ENCODE results near the gene ETF1. TPM values are rescaled to one million over a fixed set of nuclear protein-coding genes. Genes with fewer than 3 reads are reported as not detected.

The ETF1 gene
- total RNA-seq, 1 donor from 2014 or later, result 153 TPM

DNA sequence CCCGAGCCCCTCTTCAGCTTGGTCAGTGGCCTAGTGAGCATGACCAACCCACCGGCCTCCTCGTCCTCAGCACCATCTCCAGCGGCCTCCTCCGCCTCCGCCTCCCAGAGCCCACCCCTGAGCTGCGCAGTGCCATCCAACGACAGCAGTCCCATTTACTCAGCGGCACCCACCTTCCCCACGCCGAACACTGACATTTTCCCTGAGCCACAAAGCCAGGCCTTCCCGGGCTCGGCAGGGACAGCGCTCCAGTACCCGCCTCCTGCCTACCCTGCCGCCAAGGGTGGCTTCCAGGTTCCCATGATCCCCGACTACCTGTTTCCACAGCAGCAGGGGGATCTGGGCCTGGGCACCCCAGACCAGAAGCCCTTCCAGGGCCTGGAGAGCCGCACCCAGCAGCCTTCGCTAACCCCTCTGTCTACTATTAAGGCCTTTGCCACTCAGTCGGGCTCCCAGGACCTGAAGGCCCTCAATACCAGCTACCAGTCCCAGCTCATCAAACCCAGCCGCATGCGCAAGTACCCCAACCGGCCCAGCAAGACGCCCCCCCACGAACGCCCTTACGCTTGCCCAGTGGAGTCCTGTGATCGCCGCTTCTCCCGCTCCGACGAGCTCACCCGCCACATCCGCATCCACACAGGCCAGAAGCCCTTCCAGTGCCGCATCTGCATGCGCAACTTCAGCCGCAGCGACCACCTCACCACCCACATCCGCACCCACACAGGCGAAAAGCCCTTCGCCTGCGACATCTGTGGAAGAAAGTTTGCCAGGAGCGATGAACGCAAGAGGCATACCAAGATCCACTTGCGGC lies 75.9 kb downstream of the ETF1 start:
- TF ChIP-seq EZH2 (IDR thresholded peaks at IDR 0.05; ENCODE audit: insufficient read depth, low read length) (no peak), CTCF (IDR thresholded peaks at IDR 0.05; ENCODE audit: insufficient read depth, low read depth, low read length) (no peak)
- Histone ChIP-seq H2AFZ (ENCODE audit: low read depth, low read length) (no peak overlapping the region), H3K4me1 (ENCODE audit: insufficient read depth, low read length) (peaks cover 27% of the 10 kb centered on the region), H3K4me2 (ENCODE audit: low read length) (peak overlapping the region; percentile 97), H3K27ac (ENCODE audit: low read depth, low read length) (no peak overlapping the region), H3K27me3 (ENCODE audit: insufficient read depth, low read length) (no peaks in the 10 kb centered on the region), H3K9me3 (ENCODE audit: insufficient read depth, low read depth, low read length) (no peaks in the 10 kb centered on the region), H3K9ac (ENCODE audit: low read length) (peak overlapping the region; percentile 93), H3K4me3 (ENCODE audit: insufficient read depth, low read depth, low read length) (peak overlapping the region; percentile 94), H3K36me3 (ENCODE audit: insufficient read depth, low read length) (peaks cover 23% of the 10 kb centered on the region), H3K79me2 (ENCODE audit: insufficient read depth, low read length) (peaks cover 31% of the 10 kb centered on the region), H4K20me1 (ENCODE audit: insufficient read depth, low read length) (peaks cover 56% of the 10 kb centered on the region)
- Mint-ChIP-seq H3K4me3 (ENCODE audit: unreplicated experiment) (peak overlapping the region; percentile 85), H3K27ac (ENCODE audit: unreplicated experiment) (peak overlapping the region; percentile 86), H3K9me3 (ENCODE audit: unreplicated experiment) (peaks cover 3% of the 10 kb centered on the region), H3K36me3 (ENCODE audit: low read depth, unreplicated experiment) (peaks cover 26% of the 10 kb centered on the region), H3K4me1 (ENCODE audit: low read depth, unreplicated experiment) (peaks cover 5% of the 10 kb centered on the region), H3K27me3 (ENCODE audit: low read depth, unreplicated experiment) (peaks cover 11% of the 10 kb centered on the region)
- no peak for FAIRE-seq
- peak; percentile 28 for DNase-seq (ENCODE audit: low read depth)

DNA sequence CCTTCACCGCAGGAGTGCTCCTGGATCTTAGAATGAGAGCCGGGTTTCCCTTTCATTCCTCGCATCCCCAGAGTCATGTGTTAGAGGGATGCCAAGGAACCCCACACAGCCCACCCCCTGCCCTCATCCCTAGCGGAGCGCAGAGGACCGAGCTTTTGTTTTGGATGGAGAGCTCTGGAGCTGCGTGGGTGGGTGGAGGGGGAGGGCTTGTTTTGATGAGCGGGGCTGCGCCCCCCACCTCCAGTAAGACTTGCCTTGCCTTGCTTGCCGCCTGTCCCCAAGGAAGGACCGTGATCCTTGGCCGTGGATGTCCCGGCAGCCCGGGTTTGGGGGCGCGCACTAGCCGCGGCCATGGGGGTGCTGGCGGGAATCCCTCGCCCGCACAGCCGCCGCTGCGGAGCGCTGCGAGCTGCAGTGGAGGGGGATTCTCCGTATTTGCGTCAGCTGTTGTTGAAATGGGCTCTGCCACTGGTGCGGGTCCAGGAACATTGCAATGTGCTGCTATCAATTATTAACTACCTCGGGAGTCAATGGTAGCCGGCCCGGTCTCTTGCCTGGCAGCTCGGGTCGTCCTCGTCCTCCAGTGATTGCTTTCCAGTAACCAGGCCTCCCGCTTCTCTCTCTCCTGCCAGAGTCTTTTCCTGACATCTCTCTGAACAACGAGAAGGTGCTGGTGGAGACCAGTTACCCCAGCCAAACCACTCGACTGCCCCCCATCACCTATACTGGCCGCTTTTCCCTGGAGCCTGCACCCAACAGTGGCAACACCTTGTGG lies 76.7 kb downstream of the ETF1 start:
- peaks cover 9% of the 10 kb centered on the region for H3K4me1 Mint-ChIP-seq (ENCODE audit: low read depth, unreplicated experiment)
- Histone ChIP-seq H2AFZ (ENCODE audit: low read depth, low read length) (no peak overlapping the region), H3K27me3 (ENCODE audit: insufficient read depth, low read length) (no peaks in the 10 kb centered on the region), H3K79me2 (ENCODE audit: insufficient read depth, low read length) (peaks cover 31% of the 10 kb centered on the region), H3K9me3 (ENCODE audit: insufficient read depth, low read depth, low read length) (no peaks in the 10 kb centered on the region), H3K4me3 (ENCODE audit: insufficient read depth, low read depth, low read length) (peak overlapping the region; percentile 94), H3K9ac (ENCODE audit: low read length) (peak overlapping the region; percentile 93), H3K36me3 (ENCODE audit: insufficient read depth, low read length) (peaks cover 23% of the 10 kb centered on the region), H4K20me1 (ENCODE audit: insufficient read depth, low read length) (peaks cover 56% of the 10 kb centered on the region), H3K4me1 (ENCODE audit: insufficient read depth, low read length) (peaks cover 27% of the 10 kb centered on the region), H3K27ac (ENCODE audit: low read depth, low read length) (peak overlapping the region; percentile 37), H3K4me2 (ENCODE audit: low read length) (peak overlapping the region; percentile 97)
- DNase-seq (ENCODE audit: low read depth), result peak; percentile 25
- H3K4me3 Mint-ChIP-seq (ENCODE audit: unreplicated experiment), result peak overlapping the region; percentile 85
- peaks cover 26% of the 10 kb centered on the region for H3K36me3 Mint-ChIP-seq (ENCODE audit: low read depth, unreplicated experiment)
- H3K27ac Mint-ChIP-seq (ENCODE audit: unreplicated experiment), result peak overlapping the region; percentile 86
- no peak for TF ChIP-seq EZH2 (IDR thresholded peaks at IDR 0.05; ENCODE audit: insufficient read depth, low read length)
- TF ChIP-seq CTCF (IDR thresholded peaks at IDR 0.05; ENCODE audit: insufficient read depth, low read depth, low read length), result no peak
- no peak for FAIRE-seq
- H3K27me3 Mint-ChIP-seq (ENCODE audit: low read depth, unreplicated experiment), result peaks cover 11% of the 10 kb centered on the region
- peaks cover 3% of the 10 kb centered on the region for H3K9me3 Mint-ChIP-seq (ENCODE audit: unreplicated experiment)

All from astrocyte (in vitro differentiated cells and primary cell).